GM19240 (cell line): ENCODE data around the gene PDSS2.
"Not testable (repeated sequence)": the region's sequence is repeated elsewhere in the genome, so short reads cannot be mapped to it uniquely, and the experiment has no call there.

Experiments used
- DNase-seq: peaks from one replicate; pipeline ENCODE4 v3.0.0; 2011; ENCODE audit warnings: low spot score; ENCODE audit not compliant: insufficient read length

The PDSS2 gene

GRCh38 chr6:107121964-107122495 lies 337.3 kb downstream of the PDSS2 start:
- no peak for DNase-seq

- no peak for DNase-seq
These were observed 338.1 kb downstream of the PDSS2 start for GRCh38 chr6:107121266-107121665.

GRCh38 chr6:107120404-107120803 lies 339.0 kb downstream of the PDSS2 start:
- DNase-seq, result no peak

GRCh38 chr6:107118976-107119375 lies 340.4 kb downstream of the PDSS2 start:
- DNase-seq, result no peak

GRCh38 chr6:107118540-107118939 lies 340.8 kb downstream of the PDSS2 start:
- not testable (repeated sequence) for DNase-seq

- DNase-seq, result no peak
These were observed 342.4 kb downstream of the PDSS2 start for GRCh38 chr6:107116931-107117330.

GRCh38 chr6:107116328-107116892 lies 343.0 kb downstream of the PDSS2 start:
- peak; percentile 32 for DNase-seq

GRCh38 chr6:107115695-107116327 lies 343.6 kb downstream of the PDSS2 start:
- DNase-seq, result peak; percentile 31

GRCh38 chr6:107114926-107115694 lies 344.3 kb downstream of the PDSS2 start, which contains the start of gene BEND3:
Gene BEND3 (minus strand): TSS chr6:107115515. CDS start chr6:107099285, 16,230 bp downstream.
- DNase-seq, result peak; percentile 26

GRCh38 chr6:107114213-107114925 lies 345.0 kb downstream of the PDSS2 start:
- DNase-seq, result peak; percentile 80

- DNase-seq, result no peak
These were observed 349.2 kb downstream of the PDSS2 start for GRCh38 chr6:107110200-107110599.

- DNase-seq, result no peak
These were observed 351.0 kb downstream of the PDSS2 start for GRCh38 chr6:107108201-107108890.

GRCh38 chr6:107107791-107108190 lies 351.6 kb downstream of the PDSS2 start:
- DNase-seq, result no peak

- DNase-seq, result no peak
These were observed 353.2 kb downstream of the PDSS2 start for GRCh38 chr6:107106165-107106564.

- DNase-seq, result no peak
These were observed 353.8 kb downstream of the PDSS2 start for GRCh38 chr6:107105511-107106116.

- DNase-seq, result no peak
These were observed 356.3 kb downstream of the PDSS2 start for GRCh38 chr6:107103082-107103481.
